Measurements from ENCODE around the gene IFT122.
A peak's percentile ranks its signal among the peaks of the same experiment; 100 is the strongest.

IFT122 gene

GRCh38 chr3:129425213-129425612 is 14.8 kb upstream of the IFT122 start:
- DNase-seq (ENCODE audit: insufficient read length, low spot score) (no peak), FAIRE-seq (no peak)
- TF ChIP-seq POLR2A (IDR thresholded peaks at IDR 0.05; ENCODE audit: low read depth, low read length), result no peak
- no peak for TF ChIP-seq PAX5 (IDR thresholded peaks at IDR 0.05; ENCODE audit: insufficient read depth, low read length, severe bottlenecking)
- TF ChIP-seq SPI1 (IDR thresholded peaks at IDR 0.05; ENCODE audit: low read depth, low read length), result no peak
- no peak for TF ChIP-seq POU2F2 (IDR thresholded peaks at IDR 0.05; ENCODE audit: low read depth, low read length)
- no peak for TF ChIP-seq POLR2AphosphoS5 (IDR thresholded peaks at IDR 0.05; ENCODE audit: low read depth, low read length)
- TF ChIP-seq TAF1 (IDR thresholded peaks at IDR 0.05; ENCODE audit: low read depth, low read length), result no peak

- no peak for FAIRE-seq
These were observed 14.4 kb upstream of the IFT122 start for GRCh38 chr3:129425619-129426018.

GRCh38 chr3:129428007-129428375 is 12.0 kb upstream of the IFT122 start:
- no peak for DNase-seq (ENCODE audit: insufficient read length, low spot score)
- no peak for FAIRE-seq
- no peak for TF ChIP-seq TAF1 (IDR thresholded peaks at IDR 0.05; ENCODE audit: low read depth, low read length)
- no peak for TF ChIP-seq POLR2A (IDR thresholded peaks at IDR 0.05; ENCODE audit: low read depth, low read length)
- no peak for TF ChIP-seq PAX5 (IDR thresholded peaks at IDR 0.05; ENCODE audit: insufficient read depth, low read length, severe bottlenecking)
- no peak for TF ChIP-seq SPI1 (IDR thresholded peaks at IDR 0.05; ENCODE audit: low read depth, low read length)
- TF ChIP-seq POU2F2 (IDR thresholded peaks at IDR 0.05; ENCODE audit: low read depth, low read length), result no peak
- no peak for TF ChIP-seq POLR2AphosphoS5 (IDR thresholded peaks at IDR 0.05; ENCODE audit: low read depth, low read length)

More at GRCh38 chr3:129425619-129426018, 14.4 kb upstream of the IFT122 start:
- no peak for DNase-seq (ENCODE audit: insufficient read length, low spot score)
- no peak for TF ChIP-seq POU2F2 (IDR thresholded peaks at IDR 0.05; ENCODE audit: low read depth, low read length)
- no peak for TF ChIP-seq TAF1 (IDR thresholded peaks at IDR 0.05; ENCODE audit: low read depth, low read length)
- TF ChIP-seq POLR2AphosphoS5 (IDR thresholded peaks at IDR 0.05; ENCODE audit: low read depth, low read length), result no peak
- TF ChIP-seq SPI1 (IDR thresholded peaks at IDR 0.05; ENCODE audit: low read depth, low read length), result no peak
- TF ChIP-seq PAX5 (IDR thresholded peaks at IDR 0.05; ENCODE audit: insufficient read depth, low read length, severe bottlenecking), result no peak
- TF ChIP-seq POLR2A (IDR thresholded peaks at IDR 0.05; ENCODE audit: low read depth, low read length), result no peak

DNA sequence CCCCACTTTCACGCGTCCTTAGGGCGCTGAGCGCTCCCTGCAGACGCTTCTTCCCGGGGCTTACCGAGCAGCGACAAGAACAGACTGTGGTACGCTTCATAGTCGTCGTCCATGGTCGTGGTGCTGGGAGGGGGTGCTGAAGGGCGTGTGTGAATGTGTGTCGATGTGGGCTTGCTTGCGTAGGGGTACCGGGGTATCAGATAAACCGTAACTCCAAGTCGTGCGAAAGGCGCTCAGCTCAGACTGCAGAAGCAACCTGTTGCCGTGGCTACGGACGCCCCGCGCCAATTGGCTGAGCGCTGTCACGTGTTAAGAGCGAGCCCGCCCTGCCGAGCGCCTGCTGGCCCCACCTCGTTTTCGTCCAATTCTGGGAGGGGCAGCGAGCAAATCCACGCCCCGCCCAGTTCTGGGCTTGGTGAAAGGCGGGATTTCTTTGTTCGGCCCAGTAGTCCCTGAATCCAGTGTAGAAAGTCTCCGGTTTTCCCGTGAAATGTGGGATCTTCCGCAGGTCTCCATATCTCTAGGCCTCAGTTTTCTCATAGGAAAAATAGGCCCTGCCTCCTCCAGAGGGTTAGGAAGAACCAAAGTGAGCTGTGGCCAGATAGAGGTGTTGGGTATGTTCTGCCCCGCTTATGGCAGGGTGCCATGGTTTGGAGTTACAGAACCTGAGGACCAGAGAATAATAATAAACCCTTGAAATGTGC is 11.5 kb upstream of the IFT122 start, which contains the start of gene EFCAB12:
Gene EFCAB12 (minus strand): TSS at position 261 of the 704 bp plus-strand sequence. CDS start 148 bp downstream, at position 113.
- no peak for TF ChIP-seq TAF1 (IDR thresholded peaks at IDR 0.05; ENCODE audit: low read depth, low read length)
- TF ChIP-seq POLR2AphosphoS5 (IDR thresholded peaks at IDR 0.05; ENCODE audit: low read depth, low read length), result peak; percentile 74
- no peak for TF ChIP-seq SPI1 (IDR thresholded peaks at IDR 0.05; ENCODE audit: low read depth, low read length)
- TF ChIP-seq POLR2A (IDR thresholded peaks at IDR 0.05; ENCODE audit: low read depth, low read length), result peak; percentile 61; the same call in 1 of the 2 replicates
- peak; percentile 72; the same call in 1 of the 2 replicates for TF ChIP-seq POU2F2 (IDR thresholded peaks at IDR 0.05; ENCODE audit: low read depth, low read length)
- peak; percentile 66 for DNase-seq (ENCODE audit: insufficient read length, low spot score)
- FAIRE-seq, result peak; percentile 93

DNA sequence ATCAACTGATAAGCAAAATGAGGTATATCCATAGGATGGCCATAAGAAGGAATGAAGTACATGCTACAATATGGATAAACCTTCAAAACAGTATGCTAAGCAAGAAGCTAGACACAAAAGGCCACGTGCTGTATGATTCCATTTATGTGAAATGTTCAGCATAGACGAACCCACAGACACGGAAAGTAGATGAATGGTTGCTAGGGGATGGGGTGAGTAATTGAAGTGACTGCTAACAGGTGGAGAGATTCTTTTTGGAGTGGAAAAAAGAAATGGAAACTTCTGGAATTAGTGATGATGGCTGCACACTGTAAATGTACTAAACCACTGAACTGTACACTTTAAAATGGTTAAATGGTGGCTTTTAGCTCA is 11.0 kb upstream of the IFT122 start:
- peak; percentile 41 for FAIRE-seq
- no peak for DNase-seq (ENCODE audit: insufficient read length, low spot score)
- no peak for TF ChIP-seq POLR2A (IDR thresholded peaks at IDR 0.05; ENCODE audit: low read depth, low read length)
- no peak for TF ChIP-seq SPI1 (IDR thresholded peaks at IDR 0.05; ENCODE audit: low read depth, low read length)
- no peak for TF ChIP-seq POU2F2 (IDR thresholded peaks at IDR 0.05; ENCODE audit: low read depth, low read length)
- no peak for TF ChIP-seq POLR2AphosphoS5 (IDR thresholded peaks at IDR 0.05; ENCODE audit: low read depth, low read length)
- TF ChIP-seq TAF1 (IDR thresholded peaks at IDR 0.05; ENCODE audit: low read depth, low read length), result no peak
- no peak for TF ChIP-seq PAX5 (IDR thresholded peaks at IDR 0.05; ENCODE audit: insufficient read depth, low read length, severe bottlenecking)

DNA sequence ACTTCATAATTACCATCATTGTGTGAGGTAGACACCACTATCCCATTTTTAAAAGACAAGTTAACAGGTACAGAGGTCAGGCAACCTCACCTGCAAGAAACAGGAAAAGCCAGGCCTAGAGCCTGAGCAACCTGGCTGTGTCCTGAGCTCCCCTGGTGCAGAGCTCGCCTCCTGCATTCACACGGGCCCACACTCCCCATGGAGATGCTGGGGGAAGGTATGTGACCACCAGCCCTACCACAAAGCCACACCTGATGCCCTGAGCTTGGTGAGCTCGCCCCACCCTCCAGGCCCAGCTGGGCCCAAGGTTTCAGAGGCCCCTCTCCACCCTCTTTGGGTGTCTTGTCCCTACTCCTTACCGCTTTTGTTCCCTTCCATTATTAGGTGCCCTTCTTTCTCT is 10.4 kb upstream of the IFT122 start:
- TF ChIP-seq POU2F2 (IDR thresholded peaks at IDR 0.05; ENCODE audit: low read depth, low read length) (no peak), PAX5 (IDR thresholded peaks at IDR 0.05; ENCODE audit: insufficient read depth, low read length, severe bottlenecking) (no peak), POLR2AphosphoS5 (IDR thresholded peaks at IDR 0.05; ENCODE audit: low read depth, low read length) (peak; percentile 38; the same call in 1 of the 2 replicates)
- FAIRE-seq, result no peak
- no peak for DNase-seq (ENCODE audit: insufficient read length, low spot score)

DNA sequence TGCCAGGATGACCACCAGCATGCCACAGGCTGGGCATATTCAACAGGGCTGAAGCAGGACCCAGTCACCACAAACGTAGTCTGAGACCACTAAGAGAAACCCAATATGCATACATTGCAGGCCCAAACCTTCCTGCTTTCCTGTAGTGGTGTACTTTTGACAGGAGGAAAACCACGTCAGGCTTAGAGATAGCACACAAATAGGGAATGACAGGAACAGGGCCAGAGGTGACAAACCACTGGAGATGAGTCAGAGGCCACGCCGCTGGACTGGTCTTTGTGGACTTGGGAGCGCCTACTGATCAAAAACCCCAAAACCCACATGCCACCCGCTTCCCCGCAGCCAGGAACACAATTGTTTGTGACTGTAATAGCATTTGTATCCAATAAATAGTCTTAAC is 8.0 kb upstream of the IFT122 start:
- no peak for DNase-seq (ENCODE audit: insufficient read length, low spot score)
- no peak for TF ChIP-seq SPI1 (IDR thresholded peaks at IDR 0.05; ENCODE audit: low read depth, low read length)
- TF ChIP-seq PAX5 (IDR thresholded peaks at IDR 0.05; ENCODE audit: insufficient read depth, low read length, severe bottlenecking), result no peak
- no peak for TF ChIP-seq POU2F2 (IDR thresholded peaks at IDR 0.05; ENCODE audit: low read depth, low read length)
- no peak for TF ChIP-seq TAF1 (IDR thresholded peaks at IDR 0.05; ENCODE audit: low read depth, low read length)
- TF ChIP-seq POLR2A (IDR thresholded peaks at IDR 0.05; ENCODE audit: low read depth, low read length), result no peak
- TF ChIP-seq POLR2AphosphoS5 (IDR thresholded peaks at IDR 0.05; ENCODE audit: low read depth, low read length), result no peak
- no peak for FAIRE-seq

- FAIRE-seq (no peak), DNase-seq (ENCODE audit: insufficient read length, low spot score) (no peak)
- TF ChIP-seq TAF1 (IDR thresholded peaks at IDR 0.05; ENCODE audit: low read depth, low read length) (no peak), PAX5 (IDR thresholded peaks at IDR 0.05; ENCODE audit: insufficient read depth, low read length, severe bottlenecking) (no peak), POLR2AphosphoS5 (IDR thresholded peaks at IDR 0.05; ENCODE audit: low read depth, low read length) (no peak), POU2F2 (IDR thresholded peaks at IDR 0.05; ENCODE audit: low read depth, low read length) (no peak), SPI1 (IDR thresholded peaks at IDR 0.05; ENCODE audit: low read depth, low read length) (no peak), POLR2A (IDR thresholded peaks at IDR 0.05; ENCODE audit: low read depth, low read length) (no peak)
These were observed 7.4 kb upstream of the IFT122 start for GRCh38 chr3:129432671-129433070.

GRCh38 chr3:129433565-129433964 is 6.5 kb upstream of the IFT122 start:
- no peak for TF ChIP-seq PAX5 (IDR thresholded peaks at IDR 0.05; ENCODE audit: insufficient read depth, low read length, severe bottlenecking)
- no peak for TF ChIP-seq SPI1 (IDR thresholded peaks at IDR 0.05; ENCODE audit: low read depth, low read length)
- no peak for TF ChIP-seq POLR2AphosphoS5 (IDR thresholded peaks at IDR 0.05; ENCODE audit: low read depth, low read length)
- no peak for TF ChIP-seq POLR2A (IDR thresholded peaks at IDR 0.05; ENCODE audit: low read depth, low read length)
- no peak for TF ChIP-seq POU2F2 (IDR thresholded peaks at IDR 0.05; ENCODE audit: low read depth, low read length)
- TF ChIP-seq TAF1 (IDR thresholded peaks at IDR 0.05; ENCODE audit: low read depth, low read length), result no peak
- DNase-seq (ENCODE audit: insufficient read length, low spot score) (no peak), FAIRE-seq (no peak)

Measured in GM12891 (cell line).